ENCODE results near the gene PHACTR1.

DNA sequence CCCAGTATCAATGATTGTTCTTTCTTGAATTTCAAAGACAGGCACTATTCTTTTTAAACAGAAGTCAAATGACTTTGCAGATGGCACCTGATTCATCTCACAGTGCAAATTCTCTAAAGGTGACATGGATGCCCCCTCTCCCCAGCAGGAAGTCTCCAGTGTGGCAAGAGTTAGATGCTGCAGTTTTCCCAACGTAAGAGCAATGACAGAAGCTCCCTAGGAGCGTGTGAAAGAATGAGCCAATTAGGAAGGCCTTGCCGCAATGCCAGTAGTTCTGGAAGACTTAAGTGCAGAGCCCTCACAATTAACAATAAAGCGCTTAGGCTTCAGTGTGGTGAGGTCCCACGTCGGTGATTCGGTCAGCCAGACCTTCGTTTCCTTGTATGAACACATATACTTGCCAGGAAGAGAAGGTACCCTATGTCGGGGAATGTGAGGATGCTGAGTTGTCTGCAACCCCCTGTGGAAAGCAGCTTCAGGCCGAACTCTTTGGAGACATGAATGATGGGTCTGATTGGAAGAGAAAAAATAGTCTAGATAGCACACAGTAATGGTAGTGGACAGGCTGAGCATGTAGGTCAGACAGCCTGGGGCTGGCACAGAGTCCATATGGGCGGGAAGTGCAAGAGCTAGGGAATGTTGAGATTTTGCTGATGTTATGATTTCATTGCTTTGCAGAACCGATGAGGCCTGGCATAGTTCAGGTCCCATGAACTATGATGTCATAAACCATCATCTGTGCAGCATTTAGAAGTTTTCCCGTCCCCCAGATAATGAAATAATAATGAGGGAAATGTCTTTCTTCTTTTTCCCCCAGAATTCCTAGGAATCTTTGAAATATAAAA is 132.6 kb downstream of the PHACTR1 start:
- no peak for TF ChIP-seq ZFP3 (CRISPR knock-in tag; IDR thresholded peaks at IDR 0.05)
- TF ChIP-seq CSDC2 (CRISPR knock-in tag; IDR thresholded peaks at IDR 0.05): no peak

Measured in SK-N-SH treated with all-trans-retinoic acid at 6 μM for 48 hours (cell line).